Right lobe of liver (tissue), 6 donors: Measurements from ENCODE around the gene PTPRN2. TPM values are rescaled to one million over a fixed set of nuclear protein-coding genes. Genes with fewer than 3 reads are reported as not detected.
A peak's percentile ranks its signal among the peaks of the same experiment; 100 is the strongest.

ENCODE experiments used
- ATAC-seq, 4 donors: fragments of 200-7000 bp; cut with Tn5 transposase; one replicate each; pipeline ENCODE4 v1.9.1; 2020; ENCODE audit warnings: mild to moderate bottlenecking in 4 of 4, moderate library complexity in 4 of 4
- DNase-seq, 3 donors: peaks; one replicate each; pipeline ENCODE4 v3.0.0-alpha.2; 2020
- H3K27ac ChIP-seq, 3 donors: fragments of 200-600 bp; one replicate each; pipeline ENCODE4 v1.8.0; 2022
- H3K27me3 ChIP-seq, 2 donors: fragments of 200-600 bp; one replicate each; pipeline ENCODE4 v1.8.0; 2022
- H3K36me3 ChIP-seq, 4 donors: fragments of 200-600 bp; sonication (generic) in 1 of 4; one replicate each; pipeline versions ENCODE4 v1.5.1 to v1.8.0; 2017 to 2022; ENCODE audit warnings: control low read depth in 1 of 4
- H3K4me1 ChIP-seq, 4 donors: fragments of 200-600 bp; sonication (generic) in 1 of 4; one replicate each; pipeline versions ENCODE4 v1.5.1 to v1.8.0; 2017 to 2022; ENCODE audit warnings: control low read depth in 1 of 4
- H3K4me3 ChIP-seq, 3 donors: fragments of 200-600 bp; one replicate each; pipeline ENCODE4 v1.8.0; 2022
- H3K9me3 ChIP-seq, 4 donors: fragments of 200-600 bp; sonication (generic) in 1 of 4; one replicate each; pipeline versions ENCODE4 v1.5.1 to v1.8.0; 2017 to 2022; ENCODE audit warnings: control low read depth in 1 of 4
- CTCF ChIP-seq, 4 donors: fragments of 200-600 bp in 3 of 4; fragments of 450-650 bp in 1 of 4; IDR thresholded peaks; one replicate each; pipeline versions ENCODE4 v1.5.1 to v1.8.0; 2016 to 2022; ENCODE audit warnings: antibody characterized with exemption in 4 of 4, mild to moderate bottlenecking in 2 of 4
- POLR2A ChIP-seq: fragments of 450-650 bp; IDR thresholded peaks from one replicate; pipeline ENCODE4 v1.6.1; 2017; ENCODE audit warnings: antibody characterized with exemption, mild to moderate bottlenecking
- WGBS: methylation state at CpG from one replicate; pipeline ENCODE4 v1.1.6; 2018; ENCODE audit warnings: low coverage, low lambda C conversion rate; ENCODE audit not compliant: insufficient coverage; ENCODE audit errors: missing lambda C conversion rate; 5-methylcytosine and 5-hydroxymethylcytosine counted together
- intact Hi-C, 2 donors: fragments of 100-400 bp; cut with DNase I; formaldehyde crosslinking; loops; one replicate each; pipeline versions ENCODE4 v1.11.2 to v1.14.1; 2022
- total RNA-seq, 6 experiments: library from RNA; depleted of rRNA in 2 of 6; stranded (reverse); fragments of >200 nt in 2 of 6; fragmentation: NEBNext Ultra II Directional in 3 of 6; extraction: Animal tissue kit (Norgen Biotek cat#: 25700) in 3 of 6; gene quantifications; one replicate each; pipeline versions ENCODE4 v1.1.0 to v1.2.4, GENCODE V29; 2016 to 2023
- donor health status: DM: no; HTN: yes; CAD: no.
- donor health status: DM: no; HTN: no; CAD: no.
- donor health status: DM: no; HTN: no; CAD: no.
- donor health status: DM: no; HTN: yes; CAD: no.
- donor health status: DM: no; HTN: yes; CAD: no.

PTPRN2 gene
- total RNA-seq, 6 experiments from 2014 or later, result 0.15 to 0.87 (median 0.67) TPM

- Histone ChIP-seq H3K36me3 (no peaks in the 10 kb centered on the region), H3K27ac (no peak overlapping the region), H3K4me1 (no peaks in the 10 kb centered on the region), H3K27me3 (no peaks in the 10 kb centered on the region), H3K9me3 (no peaks in the 10 kb centered on the region), H3K4me3 (no peak overlapping the region)
- ATAC-seq (no peak), DNase-seq (no peak)
- 38% methylated on average over 9 of the region's 21 CpGs for WGBS
- TF ChIP-seq CTCF (IDR thresholded peaks at IDR 0.05) (no peak), POLR2A (no peak)
- intact Hi-C loops, result no loop called here
Observed at GRCh38 chr7:158403013-158403821, 184.4 kb downstream of the PTPRN2 start.

- H3K9me3 ChIP-seq, result no peaks in the 10 kb centered on the region
- H3K4me3 ChIP-seq, result no peak overlapping the region
- 0% methylated on average over 1 of the region's 11 CpGs for WGBS
- no peaks in the 10 kb centered on the region for H3K36me3 ChIP-seq
- intact Hi-C loops, result no loop called here
- ATAC-seq (peak in 1 of 4 donors; percentile 22), DNase-seq (no peak)
- H3K27me3 ChIP-seq, result no peaks in the 10 kb centered on the region
- H3K4me1 ChIP-seq, result no peaks in the 10 kb centered on the region
- no peak overlapping the region for H3K27ac ChIP-seq
- TF ChIP-seq POLR2A (no peak), CTCF (IDR thresholded peaks at IDR 0.05) (no peak)
Observed at GRCh38 chr7:158402471-158402870, 185.2 kb downstream of the PTPRN2 start.

DNA sequence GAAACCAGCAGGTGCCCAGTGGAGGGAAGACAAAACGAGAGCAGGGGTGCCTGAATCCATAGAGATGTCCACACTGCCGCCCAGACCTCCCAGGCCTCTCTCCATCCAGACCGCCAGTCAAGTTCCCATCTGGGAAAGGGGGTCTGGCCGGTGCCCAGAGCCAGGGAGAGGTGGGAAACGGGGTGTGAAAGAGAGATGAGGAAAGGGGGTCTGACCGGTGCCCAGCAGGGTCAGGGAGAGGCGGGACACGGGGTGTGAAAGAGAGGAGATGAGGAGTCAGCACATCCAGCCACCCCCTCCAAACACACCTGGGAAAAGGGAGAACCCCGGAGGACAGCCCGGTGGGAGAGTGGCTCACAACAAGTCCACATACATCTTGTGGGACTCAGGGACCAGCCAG, 185.8 kb downstream of the PTPRN2 start:
- no peak for ATAC-seq
- Histone ChIP-seq H3K4me1 (no peaks in the 10 kb centered on the region), H3K27me3 (no peaks in the 10 kb centered on the region), H3K27ac (no peak overlapping the region), H3K36me3 (no peaks in the 10 kb centered on the region), H3K9me3 (no peaks in the 10 kb centered on the region), H3K4me3 (no peak overlapping the region)
- no peak for DNase-seq
- 55% methylated on average over 8 of the region's 10 CpGs for WGBS
- no peak for TF ChIP-seq CTCF (IDR thresholded peaks at IDR 0.05)
- no peak for TF ChIP-seq POLR2A
- intact Hi-C loops, result no loop called here

- no peaks in the 10 kb centered on the region for H3K36me3 ChIP-seq
- H3K4me1 ChIP-seq, result no peaks in the 10 kb centered on the region
- no peaks in the 10 kb centered on the region for H3K9me3 ChIP-seq
- no peak overlapping the region for H3K4me3 ChIP-seq
- H3K27me3 ChIP-seq, result no peaks in the 10 kb centered on the region
- DNase-seq (no peak), ATAC-seq (no peak)
- H3K27ac ChIP-seq, result no peak overlapping the region
- intact Hi-C loops, result no loop called here
- TF ChIP-seq POLR2A, result no peak
- TF ChIP-seq CTCF (IDR thresholded peaks at IDR 0.05), result no peak
- WGBS, result 50% methylated on average over 8 of the region's 8 CpGs
Observed at GRCh38 chr7:158401295-158401694, 186.3 kb downstream of the PTPRN2 start.
